ENCODE measurements around the gene SLC6A9. TPM values are rescaled to one million over a fixed set of nuclear protein-coding genes. Genes with fewer than 3 reads are reported as not detected.

SLC6A9 gene
- total RNA-seq, 1 experiment from 2014 or later: 12.8 TPM

DNA sequence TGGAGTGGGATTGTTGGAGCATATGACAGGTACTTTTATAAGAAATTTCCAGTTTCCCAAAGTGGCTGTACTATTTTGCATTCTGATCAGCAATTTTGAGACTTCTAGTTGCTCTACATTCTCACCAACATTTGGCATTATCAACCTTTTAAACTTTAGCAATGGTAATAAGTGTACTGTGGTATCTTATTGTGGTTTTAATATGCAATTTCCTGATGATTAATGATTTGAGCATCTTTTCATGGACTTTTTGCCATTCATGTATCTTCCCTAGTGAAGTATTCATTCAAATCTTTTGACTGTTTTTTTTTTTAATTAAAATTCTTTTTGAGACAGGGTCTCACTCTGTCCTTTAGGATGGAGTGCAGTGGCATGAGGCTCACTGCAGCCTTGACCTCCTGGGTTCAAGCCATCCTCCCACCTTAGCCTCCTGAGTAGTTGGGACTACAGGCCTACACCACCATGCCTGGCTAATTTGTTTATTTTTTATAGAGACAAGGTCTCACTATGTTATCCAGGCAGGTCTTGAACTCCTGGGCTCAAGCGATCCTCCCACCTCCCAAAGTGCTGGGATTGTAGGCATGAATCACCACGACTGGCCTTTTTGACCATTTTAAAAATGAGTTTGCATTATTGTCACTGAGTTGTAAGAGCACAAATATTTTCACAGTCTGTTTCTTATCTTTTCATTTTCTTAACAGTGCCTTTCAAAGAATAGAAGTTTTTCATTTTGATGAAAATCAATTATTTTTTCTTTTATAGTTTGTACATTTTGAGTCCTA, 7.8 kb upstream of the SLC6A9 start:
- Histone ChIP-seq H3K79me2 (ENCODE audit: insufficient read depth, low read length) (no peaks in the 10 kb centered on the region), H3K4me3 (replicated peaks in 1 of 2; ENCODE audit: low read depth in 1 of 2, low read length in 2 of 2) (no peak overlapping the region), H3K27ac (ENCODE audit: low read depth, low read length) (no peak overlapping the region), H4K20me1 (ENCODE audit: insufficient read depth) (no peaks in the 10 kb centered on the region), H3K4me2 (ENCODE audit: low read length) (no peak overlapping the region), H3K27me3 (ENCODE audit: insufficient read depth, low read length) (no peaks in the 10 kb centered on the region), H3K36me3 (ENCODE audit: control insufficient read depth in 1 of 2, insufficient read depth in 2 of 2, low read length in 2 of 2) (no peaks in the 10 kb centered on the region), H3K4me1 (ENCODE audit: control insufficient read depth in 1 of 2, insufficient read depth in 2 of 2, low read length in 2 of 2) (peaks cover 6 to 16% of the 10 kb centered on the region in 2 experiments; a peak in 3 of 4 replicates), H3K9ac (ENCODE audit: low read length) (no peak overlapping the region), H3K9me2 (ENCODE audit: insufficient read depth) (no peaks in the 10 kb centered on the region), H3K9me3 (ENCODE audit: control insufficient read depth in 1 of 2, insufficient read depth in 1 of 2, low read depth in 1 of 2, low read length in 2 of 2) (no peaks in the 10 kb centered on the region), H2AFZ (ENCODE audit: low read depth, low read length, poor library complexity, severe bottlenecking) (no peak overlapping the region)
- RAD21 ChIA-PET (ENCODE audit: low non-redundant PET in 1 of 2, low total read pairs in 2 of 2, uncharacterized antibody in 2 of 2, unreplicated experiment in 2 of 2): no interaction called here
- no TSS peak for BruUV-seq (replicated peaks)
- CTCF ChIA-PET: no interaction called here
- POLR2A ChIA-PET: no interaction called here
- ATAC-seq (no peak), DNase-seq (ENCODE audit: low read depth, low spot score) (no peak)
- intact Hi-C loops (cut with micrococcal nuclease): loop anchor here (10.0 kb wide), 1 partner anchor 814 kb away; no protein-coding TSS in a partner anchor
- TF ChIP-seq ZFX (IDR thresholded peaks at IDR 0.05): no peak
- TF ChIP-seq TCF7L2 (IDR thresholded peaks at IDR 0.05; ENCODE audit: borderline replicate concordance, extremely low read depth, insufficient read depth, insufficient read length): no peak
- TF ChIP-seq FOSL1 (IDR thresholded peaks at IDR 0.05; ENCODE audit: low read depth): no peak

DNA sequence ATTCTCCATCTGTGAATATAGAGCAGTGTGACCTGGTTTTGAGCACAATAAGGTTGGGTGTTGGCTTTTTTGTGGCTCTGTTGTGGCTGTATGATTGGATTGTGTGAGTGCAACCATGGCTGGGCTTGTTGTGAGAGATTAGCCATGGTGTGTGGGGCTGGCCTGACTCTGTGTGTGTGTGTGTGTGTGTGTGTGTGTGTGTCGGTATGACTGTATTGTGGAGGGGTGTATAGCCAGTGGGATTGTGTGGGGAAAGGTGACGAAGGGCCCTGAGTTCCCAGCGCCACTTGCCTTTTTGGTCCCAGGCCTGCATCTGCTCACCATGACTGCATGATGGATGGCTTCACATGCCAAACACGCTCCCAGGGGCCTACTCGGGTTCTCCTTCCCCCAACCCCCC, 5.9 kb upstream of the SLC6A9 start:
- Histone ChIP-seq H3K4me1 (ENCODE audit: control insufficient read depth in 1 of 2, insufficient read depth in 2 of 2, low read length in 2 of 2) (peaks cover 10 to 11% of the 10 kb centered on the region in 2 experiments), H3K9me3 (ENCODE audit: control insufficient read depth in 1 of 2, insufficient read depth in 1 of 2, low read depth in 1 of 2, low read length in 2 of 2) (no peaks in the 10 kb centered on the region)
- TF ChIP-seq POLR2AphosphoS5 (IDR thresholded peaks at IDR 0.05; ENCODE audit: low read depth, low read length): no peak
- TF ChIP-seq RAD21 (IDR thresholded peaks at IDR 0.05; ENCODE audit: low read depth): no peak
- TF ChIP-seq, protein P1, sequence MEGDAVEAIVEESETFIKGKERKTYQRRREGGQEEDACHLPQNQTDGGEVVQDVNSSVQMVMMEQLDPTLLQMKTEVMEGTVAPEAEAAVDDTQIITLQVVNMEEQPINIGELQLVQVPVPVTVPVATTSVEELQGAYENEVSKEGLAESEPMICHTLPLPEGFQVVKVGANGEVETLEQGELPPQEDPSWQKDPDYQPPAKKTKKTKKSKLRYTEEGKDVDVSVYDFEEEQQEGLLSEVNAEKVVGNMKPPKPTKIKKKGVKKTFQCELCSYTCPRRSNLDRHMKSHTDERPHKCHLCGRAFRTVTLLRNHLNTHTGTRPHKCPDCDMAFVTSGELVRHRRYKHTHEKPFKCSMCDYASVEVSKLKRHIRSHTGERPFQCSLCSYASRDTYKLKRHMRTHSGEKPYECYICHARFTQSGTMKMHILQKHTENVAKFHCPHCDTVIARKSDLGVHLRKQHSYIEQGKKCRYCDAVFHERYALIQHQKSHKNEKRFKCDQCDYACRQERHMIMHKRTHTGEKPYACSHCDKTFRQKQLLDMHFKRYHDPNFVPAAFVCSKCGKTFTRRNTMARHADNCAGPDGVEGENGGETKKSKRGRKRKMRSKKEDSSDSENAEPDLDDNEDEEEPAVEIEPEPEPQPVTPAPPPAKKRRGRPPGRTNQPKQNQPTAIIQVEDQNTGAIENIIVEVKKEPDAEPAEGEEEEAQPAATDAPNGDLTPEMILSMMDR (IDR thresholded peaks at IDR 0.05 in 2 of 3, conservative IDR thresholded peaks at IDR 0.05 in 1 of 3; ENCODE audit: borderline replicate concordance in 1 of 3, insufficient read depth in 1 of 3, low read depth in 2 of 3, low read length in 2 of 3): no peak
- TF ChIP-seq, protein P2, sequence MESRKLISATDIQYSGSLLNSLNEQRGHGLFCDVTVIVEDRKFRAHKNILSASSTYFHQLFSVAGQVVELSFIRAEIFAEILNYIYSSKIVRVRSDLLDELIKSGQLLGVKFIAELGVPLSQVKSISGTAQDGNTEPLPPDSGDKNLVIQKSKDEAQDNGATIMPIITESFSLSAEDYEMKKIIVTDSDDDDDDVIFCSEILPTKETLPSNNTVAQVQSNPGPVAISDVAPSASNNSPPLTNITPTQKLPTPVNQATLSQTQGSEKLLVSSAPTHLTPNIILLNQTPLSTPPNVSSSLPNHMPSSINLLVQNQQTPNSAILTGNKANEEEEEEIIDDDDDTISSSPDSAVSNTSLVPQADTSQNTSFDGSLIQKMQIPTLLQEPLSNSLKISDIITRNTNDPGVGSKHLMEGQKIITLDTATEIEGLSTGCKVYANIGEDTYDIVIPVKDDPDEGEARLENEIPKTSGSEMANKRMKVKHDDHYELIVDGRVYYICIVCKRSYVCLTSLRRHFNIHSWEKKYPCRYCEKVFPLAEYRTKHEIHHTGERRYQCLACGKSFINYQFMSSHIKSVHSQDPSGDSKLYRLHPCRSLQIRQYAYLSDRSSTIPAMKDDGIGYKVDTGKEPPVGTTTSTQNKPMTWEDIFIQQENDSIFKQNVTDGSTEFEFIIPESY (IDR thresholded peaks at IDR 0.05; ENCODE audit: extremely low read depth, insufficient replicate concordance, low read length): no peak
- no peak for TF ChIP-seq SP1 (IDR thresholded peaks at IDR 0.05; ENCODE audit: low read depth)
- no peak for TF ChIP-seq SRF (IDR thresholded peaks at IDR 0.05; ENCODE audit: low read depth)
- no peak for TF ChIP-seq JUND (IDR thresholded peaks at IDR 0.05)
- TF ChIP-seq FOSL1 (IDR thresholded peaks at IDR 0.05; ENCODE audit: low read depth): no peak
- TF ChIP-seq, protein P3, sequence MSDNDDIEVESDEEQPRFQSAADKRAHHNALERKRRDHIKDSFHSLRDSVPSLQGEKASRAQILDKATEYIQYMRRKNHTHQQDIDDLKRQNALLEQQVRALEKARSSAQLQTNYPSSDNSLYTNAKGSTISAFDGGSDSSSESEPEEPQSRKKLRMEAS (IDR thresholded peaks at IDR 0.05): no peak
- TF ChIP-seq SIN3A (IDR thresholded peaks at IDR 0.05; ENCODE audit: low read depth): no peak
- no peak for TF ChIP-seq CBX3 (IDR thresholded peaks at IDR 0.05; ENCODE audit: low read depth)
- no peak for TF ChIP-seq EGR1 (IDR thresholded peaks at IDR 0.05; ENCODE audit: low read depth)
- no peak for TF ChIP-seq ZFX (IDR thresholded peaks at IDR 0.05)
- TF ChIP-seq EZH2phosphoT487 (IDR thresholded peaks at IDR 0.05; ENCODE audit: borderline replicate concordance): no peak
- TF ChIP-seq YY1 (IDR thresholded peaks at IDR 0.05; ENCODE audit: extremely low read depth, insufficient replicate concordance, low read depth, low read length): no peak

More for the DNA sequence above, 5.9 kb upstream of the SLC6A9 start:
- H4K20me1 ChIP-seq (ENCODE audit: insufficient read depth): no peaks in the 10 kb centered on the region
- H3K4me2 ChIP-seq (ENCODE audit: low read length): no peak overlapping the region
- ChIA-PET RAD21 (ENCODE audit: low non-redundant PET in 1 of 2, low total read pairs in 2 of 2, uncharacterized antibody in 2 of 2, unreplicated experiment in 2 of 2) (interaction anchor here (1.0 to 1.8 kb wide), 2 partner anchors 32 to 103 kb away, joined by 3 to 10 read pairs; no protein-coding TSS in a partner anchor), CTCF (interaction anchor here (0.8 to 3.2 kb wide), 9 partner anchors 9 to 273 kb away, joined by 3 to 46 read pairs (median 6); partner anchors contain the start of genes ARTN and CCDC24), POLR2A (no interaction called here)
- intact Hi-C loops (cut with micrococcal nuclease): loop anchor here (10.0 kb wide), 1 partner anchor 812 kb away; no protein-coding TSS in a partner anchor
- ATAC-seq: 0 out of 2 replicates have a peak, but pooled peaks have one; percentile 1
- H3K9ac ChIP-seq (ENCODE audit: low read length): no peak overlapping the region
- H3K4me3 ChIP-seq (replicated peaks in 1 of 2; ENCODE audit: low read depth in 1 of 2, low read length in 2 of 2): no peak overlapping the region
- BruUV-seq (replicated peaks): no TSS peak
- no peaks in the 10 kb centered on the region for H3K79me2 ChIP-seq (ENCODE audit: insufficient read depth, low read length)
- no peaks in the 10 kb centered on the region for H3K27me3 ChIP-seq (ENCODE audit: insufficient read depth, low read length)
- no peaks in the 10 kb centered on the region for H3K36me3 ChIP-seq (ENCODE audit: control insufficient read depth in 1 of 2, insufficient read depth in 2 of 2, low read length in 2 of 2)
- no peak for DNase-seq (ENCODE audit: low read depth, low spot score)
- no peak overlapping the region for H3K27ac ChIP-seq (ENCODE audit: low read depth, low read length)
- H2AFZ ChIP-seq (ENCODE audit: low read depth, low read length, poor library complexity, severe bottlenecking): no peak overlapping the region
- H3K9me2 ChIP-seq (ENCODE audit: insufficient read depth): no peaks in the 10 kb centered on the region

Data from HCT116 (cell line).